Psoas muscle (tissue), 8 donors: Measurements from ENCODE around the gene AGER. TPM values are rescaled to one million over a fixed set of nuclear protein-coding genes. Genes with fewer than 3 reads are reported as not detected.

Experiments
- ATAC-seq, 4 donors: fragments of 200-7000 bp; cut with Tn5 transposase; one replicate each; pipeline ENCODE4 v1.9.1; 2020; ENCODE audit warnings: moderate library complexity in 3 of 4, mild to moderate bottlenecking in 2 of 4
- DNase-seq, 2 donors: peaks; one replicate each; pipeline ENCODE4 v3.0.0-alpha.2; 2020
- H3K27ac ChIP-seq: fragments of 200-600 bp; one replicate; pipeline ENCODE4 v1.8.0; 2022
- H3K27me3 ChIP-seq, 3 donors: fragments of 200-600 bp in 1 of 3; one replicate each; pipeline versions ENCODE4 v1.6.1 to v1.8.0; 2013 to 2022; ENCODE audit warnings: low read length in 2 of 3, mild to moderate bottlenecking in 2 of 3, moderate library complexity in 1 of 3; ENCODE audit not compliant: insufficient read depth in 3 of 3
- H3K36me3 ChIP-seq, 2 donors: fragments of 200-600 bp in 1 of 2; one replicate each; pipeline versions ENCODE4 v1.6.1 to v1.8.0; 2013 to 2022; ENCODE audit warnings: low read depth in 1 of 2, mild to moderate bottlenecking in 1 of 2, moderate library complexity in 1 of 2; ENCODE audit not compliant: insufficient read depth in 1 of 2
- H3K4me1 ChIP-seq: fragments of 200-600 bp; one replicate; pipeline ENCODE4 v1.8.0; 2022
- H3K4me3 ChIP-seq: fragments of 200-600 bp; one replicate; pipeline ENCODE4 v1.8.0; 2022; ENCODE audit warnings: mild to moderate bottlenecking
- H3K9me3 ChIP-seq: fragments of 200-600 bp; one replicate; pipeline ENCODE4 v1.8.0; 2022
- CTCF ChIP-seq: fragments of 200-600 bp; IDR thresholded peaks from one replicate; pipeline ENCODE4 v1.8.0; 2022; ENCODE audit warnings: antibody characterized with exemption
- WGBS, 3 donors: extraction: QIAGEN DNeasy Blood & Tissue Kit; methylation state at CpG; one replicate each; pipeline versions ENCODE4 v1.1.6 to v1.1.7; 2013; 5-methylcytosine and 5-hydroxymethylcytosine counted together
- intact Hi-C, 2 donors: fragments of 100-400 bp; cut with DNase I; formaldehyde crosslinking; loops; one replicate each; pipeline versions ENCODE4 v1.11.0 to v1.14.2; 2022
- polyA plus RNA-seq, 3 donors: library from polyadenylated mRNA; stranded (reverse); fragments of 200-250 nt; gene quantifications; one replicate each; pipeline ENCODE4 v1.2.3, GENCODE V29; 2013
- total RNA-seq, 4 donors: library from RNA; stranded (reverse); fragmentation: NEBNext Ultra II Directional in 2 of 4; extraction: Animal tissue kit (Norgen Biotek cat#: 25700) in 2 of 4; gene quantifications; one replicate each; pipeline versions ENCODE4 v1.2.1 to v1.2.4, GENCODE V29; 2021 to 2023
- donor health status: healthy with polysubstance abuse.
- donor health status: DM: no; HTN: no; CAD: no; lungs with moderate emphysema.
- donor health status: Bipolar disorder and iron deficiency.
- donor health status: healthy.
- donor health status: DM: yes; HTN: yes; CAD: no.
- donor health status: DM: no; HTN: no; CAD: no.
- donor health status: DM: no; HTN: no; CAD: no.
- donor health status: DM: yes; HTN: yes; CAD: no.

The AGER gene
- total and polyA plus RNA-seq, 7 donors, result 0.79 to 2.0 (median 1.2) TPM

GRCh38 chr6:32166411-32167061 is 17.5 kb downstream of the AGER start:
- H3K36me3 ChIP-seq, result peaks cover 0 to 72% of the 10 kb centered on the region in 2 donors
- no peaks in the 10 kb centered on the region for H3K9me3 ChIP-seq
- DNase-seq (no peak), ATAC-seq (peak in 2 of 4 donors; percentile 18 to 21)
- no peak for TF ChIP-seq CTCF
- H3K4me1 ChIP-seq, result no peaks in the 10 kb centered on the region
- intact Hi-C loops, result no loop called here
- H3K27me3 ChIP-seq, result no peaks in the 10 kb centered on the region
- no peak overlapping the region for H3K27ac ChIP-seq
- 82 to 87% (median 85%) methylated on average over 30 of the region's 30 CpGs for WGBS, 3 donors
- no peak overlapping the region for H3K4me3 ChIP-seq

- no peak for TF ChIP-seq CTCF
- Histone ChIP-seq H3K27ac (no peak within 1 kb of the TSS), H3K36me3 (peaks cover 0 to 70% of the 10 kb centered on the region in 2 donors), H3K4me3 (no peak within 1 kb of the TSS), H3K27me3 (no peaks in the 10 kb centered on the region), H3K9me3 (no peaks in the 10 kb centered on the region), H3K4me1 (no peaks in the 10 kb centered on the region)
- intact Hi-C loops, result no loop called here
- DNase-seq (no peak), ATAC-seq (no peak)
These were observed 19.8 kb downstream of the AGER start, which contains the start of gene EGFL8 for GRCh38 chr6:32164295-32164694. Gene EGFL8, plus strand, starts transcription at chr6:32164595. Its CDS starts 1,571 bp downstream, at chr6:32166166.

- TF ChIP-seq CTCF, result no peak
- no peak overlapping the region for H3K27ac ChIP-seq
- ATAC-seq (peak in 1 of 4 donors; percentile 27), DNase-seq (no peak)
- intact Hi-C loops, result no loop called here
- WGBS, 3 donors, result 79 to 82% (median 80%) methylated on average over 7 of the region's 7 CpGs
- peaks cover 0 to 69% of the 10 kb centered on the region in 2 donors for H3K36me3 ChIP-seq
- no peaks in the 10 kb centered on the region for H3K4me1 ChIP-seq
- H3K27me3 ChIP-seq, result no peaks in the 10 kb centered on the region
- H3K4me3 ChIP-seq, result no peak overlapping the region
- H3K9me3 ChIP-seq, result no peaks in the 10 kb centered on the region
These were observed 20.3 kb downstream of the AGER start for GRCh38 chr6:32163559-32164258.

- intact Hi-C loops, result no loop called here
- ATAC-seq, result no peak
- Histone ChIP-seq H3K4me1 (peaks cover 5% of the 10 kb centered on the region), H3K36me3 (peaks cover 8 to 68% of the 10 kb centered on the region in 2 donors), H3K27me3 (no peaks in the 10 kb centered on the region), H3K9me3 (no peaks in the 10 kb centered on the region), H3K4me3 (no peak overlapping the region), H3K27ac (no peak overlapping the region)
- no peak for DNase-seq
- no peak for TF ChIP-seq CTCF
These were observed 26.0 kb downstream of the AGER start for GRCh38 chr6:32158052-32158451.
